Tibial nerve (tissue), 3 donors: Measurements from ENCODE around the gene SMPX.

Source experiments
- POLR2A ChIP-seq, 2 donors: fragments of 450-650 bp; IDR thresholded peaks; one replicate each; pipeline ENCODE4 v1.6.1; 2017; ENCODE audit warnings: antibody characterized with exemption in 2 of 2, mild to moderate bottlenecking in 2 of 2, moderate library complexity in 2 of 2
- TF ChIP-seq, protein P1 (sequence below), 5 experiments: fragments of 200-600 bp in 3 of 5; fragments of 450-650 bp in 2 of 5; sonication (generic) in 3 of 5; IDR thresholded peaks; one replicate each; pipeline ENCODE4 v1.5.1; 2016 to 2019; ENCODE audit warnings: antibody characterized with exemption in 5 of 5, mild to moderate bottlenecking in 3 of 5, moderate library complexity in 2 of 5

DNA sequence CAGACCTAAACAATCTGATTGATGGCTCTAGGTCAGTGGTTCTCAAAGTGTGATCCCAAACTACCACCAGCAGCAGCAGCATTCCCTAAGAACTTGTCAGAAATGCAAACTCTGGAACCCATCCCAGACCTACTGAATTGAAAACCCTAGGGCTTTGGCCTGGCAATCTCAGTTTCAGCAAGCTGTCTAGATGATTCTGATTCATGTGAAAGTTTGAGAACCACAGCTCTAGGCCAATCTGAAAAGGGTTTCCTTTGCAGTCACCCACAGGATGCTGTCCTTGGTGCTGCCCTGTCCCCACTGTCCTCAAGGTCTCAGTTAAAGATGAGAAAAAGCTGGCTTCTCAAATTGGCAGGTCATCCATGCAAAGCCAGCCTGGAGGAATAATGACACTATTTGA, 34.8 kb downstream of the SMPX start:
- TF ChIP-seq, protein P1, sequence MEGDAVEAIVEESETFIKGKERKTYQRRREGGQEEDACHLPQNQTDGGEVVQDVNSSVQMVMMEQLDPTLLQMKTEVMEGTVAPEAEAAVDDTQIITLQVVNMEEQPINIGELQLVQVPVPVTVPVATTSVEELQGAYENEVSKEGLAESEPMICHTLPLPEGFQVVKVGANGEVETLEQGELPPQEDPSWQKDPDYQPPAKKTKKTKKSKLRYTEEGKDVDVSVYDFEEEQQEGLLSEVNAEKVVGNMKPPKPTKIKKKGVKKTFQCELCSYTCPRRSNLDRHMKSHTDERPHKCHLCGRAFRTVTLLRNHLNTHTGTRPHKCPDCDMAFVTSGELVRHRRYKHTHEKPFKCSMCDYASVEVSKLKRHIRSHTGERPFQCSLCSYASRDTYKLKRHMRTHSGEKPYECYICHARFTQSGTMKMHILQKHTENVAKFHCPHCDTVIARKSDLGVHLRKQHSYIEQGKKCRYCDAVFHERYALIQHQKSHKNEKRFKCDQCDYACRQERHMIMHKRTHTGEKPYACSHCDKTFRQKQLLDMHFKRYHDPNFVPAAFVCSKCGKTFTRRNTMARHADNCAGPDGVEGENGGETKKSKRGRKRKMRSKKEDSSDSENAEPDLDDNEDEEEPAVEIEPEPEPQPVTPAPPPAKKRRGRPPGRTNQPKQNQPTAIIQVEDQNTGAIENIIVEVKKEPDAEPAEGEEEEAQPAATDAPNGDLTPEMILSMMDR (IDR thresholded peaks at IDR 0.05) = no peak
- TF ChIP-seq POLR2A (IDR thresholded peaks at IDR 0.05) = no peak
